HG02763 (cell line): Measurements from ENCODE around the gene ETS2.
"Not testable (repeated sequence)": the region's sequence is repeated elsewhere in the genome, so short reads cannot be mapped to it uniquely, and the experiment has no call there.

Source experiments
- ATAC-seq: cut with Tn5 transposase; IDR thresholded peaks from one replicate; pipeline ENCODE4 v1.9.1; 2021; ENCODE audit warnings: mild to moderate bottlenecking, moderate library complexity; ENCODE audit not compliant: unreplicated experiment

Gene ETS2

DNA sequence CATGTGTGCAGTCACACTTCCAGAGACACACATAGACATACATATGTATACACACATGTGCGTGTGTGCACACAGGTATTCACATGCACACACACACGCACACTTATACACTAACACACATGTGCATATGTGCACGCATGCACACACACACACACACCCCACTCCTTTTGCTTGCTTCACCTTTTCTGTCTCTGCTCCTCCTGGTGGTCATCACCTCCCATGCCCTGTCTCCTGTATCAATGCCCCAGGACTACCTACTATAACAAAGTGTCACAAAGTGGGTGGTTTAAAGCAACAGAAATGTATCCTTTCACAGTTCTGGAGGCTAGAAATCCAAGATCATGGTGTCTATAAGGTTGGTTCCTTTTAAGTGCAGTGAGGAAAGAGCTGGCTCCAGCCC, 27.4 kb downstream of the ETS2 start:
- no peak for ATAC-seq

DNA sequence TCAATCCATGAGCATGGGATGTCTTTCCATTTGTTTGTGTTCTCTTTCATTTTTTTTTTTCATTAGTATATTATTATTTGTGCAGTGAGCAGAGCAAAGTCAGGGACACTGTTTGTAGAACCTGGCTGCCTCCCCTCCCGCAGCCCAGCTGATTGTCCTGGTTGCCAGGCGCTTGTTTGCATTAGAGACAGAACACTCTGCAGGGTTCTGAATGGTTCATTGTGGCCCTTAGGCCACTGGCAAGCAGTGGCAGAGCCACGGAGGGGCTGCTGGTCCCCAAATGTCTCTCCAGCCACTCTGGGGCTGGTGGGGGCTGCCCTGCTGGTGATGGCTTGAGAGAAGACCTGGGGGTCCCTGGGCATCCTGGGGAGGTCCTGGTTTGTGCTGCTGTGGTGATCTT, 29.0 kb downstream of the ETS2 start:
- no peak for ATAC-seq

DNA sequence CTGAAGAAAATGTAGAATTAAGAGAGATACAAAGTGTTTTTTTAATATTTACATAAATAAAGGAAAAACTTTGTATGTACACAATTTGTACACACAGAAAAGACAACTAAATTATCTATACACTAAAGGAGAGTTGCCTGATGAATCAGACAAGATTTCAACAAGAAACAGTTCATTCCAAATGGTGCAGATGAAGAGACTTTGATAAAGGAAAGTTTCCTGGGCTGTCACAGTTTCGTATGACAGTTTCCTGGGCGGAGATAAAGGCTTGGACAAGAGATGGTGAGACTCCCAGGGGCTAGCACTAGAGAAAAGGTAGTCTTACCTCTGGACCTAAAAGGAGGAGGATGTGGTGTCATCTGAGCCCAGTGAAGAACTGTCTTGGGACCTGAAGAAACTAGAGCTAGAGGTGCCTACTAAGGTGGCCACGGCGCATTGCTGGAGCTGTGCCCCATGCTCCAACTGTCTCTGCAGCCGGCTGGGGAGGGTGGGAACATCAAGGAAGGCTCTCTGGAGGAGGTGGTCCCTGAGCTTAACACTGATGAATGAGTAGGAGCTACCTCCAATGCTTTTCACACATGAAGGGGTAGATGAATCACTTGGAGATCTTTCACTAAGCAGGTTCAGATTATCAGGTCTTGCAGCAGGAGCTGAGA, 32.2 kb downstream of the ETS2 start:
- ATAC-seq, result no peak

DNA sequence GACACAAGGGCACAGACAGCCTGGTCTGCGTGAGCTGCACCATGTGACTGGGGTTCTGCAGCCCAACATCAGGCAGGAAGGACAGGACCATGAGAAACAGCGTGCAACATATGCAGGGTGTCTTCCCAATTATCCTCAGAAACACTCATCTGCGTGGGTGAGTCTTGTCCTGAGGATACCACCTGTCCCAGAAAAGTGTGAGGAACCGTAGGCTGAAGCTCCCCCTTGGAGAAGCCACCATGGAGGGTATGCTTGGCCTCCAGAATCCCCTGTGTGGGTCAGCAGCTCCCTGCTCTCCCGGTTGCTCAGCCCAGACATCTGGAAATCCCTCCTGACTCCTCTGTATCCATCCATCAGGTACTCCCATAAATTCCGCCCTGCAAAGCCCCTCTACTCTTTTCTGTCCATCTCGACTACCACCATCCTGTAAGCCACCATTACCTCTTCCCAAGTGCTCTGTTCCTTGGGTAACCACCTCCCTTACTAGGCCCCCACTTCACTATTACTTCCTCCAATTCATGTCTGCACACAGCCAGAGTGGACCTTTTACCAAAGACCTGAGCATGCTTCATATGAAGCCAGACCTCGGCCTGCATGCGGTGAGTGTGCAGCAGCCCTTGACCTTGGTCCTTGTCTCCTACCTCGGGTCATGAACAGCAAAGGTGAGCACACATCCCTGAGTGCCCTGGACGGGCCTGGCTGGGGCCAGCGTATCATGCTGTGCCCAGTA, 33.0 kb downstream of the ETS2 start:
- no peak for ATAC-seq

DNA sequence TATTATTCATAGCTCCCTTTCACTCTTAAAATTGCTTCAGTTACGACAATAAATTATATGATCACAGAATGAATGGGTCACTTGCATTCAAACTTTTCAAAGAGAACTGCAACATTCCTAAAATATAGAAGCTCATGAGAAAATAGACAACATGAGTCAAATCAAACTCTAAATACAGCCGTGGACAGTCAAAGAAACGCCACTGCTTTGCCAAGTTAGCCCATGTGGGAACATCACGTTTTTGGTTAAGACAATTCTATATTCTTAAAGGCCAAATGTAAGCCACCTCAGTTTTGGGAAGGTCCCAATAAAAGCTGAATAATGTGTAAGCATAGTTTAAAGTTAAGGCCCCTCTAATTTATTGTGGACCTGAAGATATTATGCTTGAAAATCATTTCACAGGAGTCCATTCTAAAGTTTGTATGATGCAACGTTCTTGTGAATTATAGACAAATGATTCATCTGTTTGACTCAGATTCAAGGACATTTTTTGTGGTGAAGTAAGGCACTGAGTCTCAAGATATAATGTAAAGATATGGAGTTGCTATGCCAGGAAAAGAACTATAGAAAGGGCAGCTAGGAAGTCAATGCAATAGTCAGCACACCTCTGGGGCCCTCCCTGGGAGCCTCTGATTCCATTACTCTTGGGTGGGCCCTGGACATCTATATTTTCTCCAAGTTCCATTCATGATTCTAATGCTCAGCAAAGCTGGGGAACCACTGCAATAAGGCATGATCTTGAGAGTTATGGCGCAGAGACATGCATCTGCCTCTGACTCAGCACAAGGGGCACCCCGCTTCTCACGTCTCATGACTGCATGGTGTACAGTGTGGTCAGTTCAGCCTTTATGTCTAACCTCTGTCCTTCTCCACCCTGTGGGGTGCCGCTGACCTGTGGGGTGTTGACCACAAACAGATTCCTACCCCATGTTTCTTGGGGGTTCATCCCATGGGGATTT, 33.9 kb downstream of the ETS2 start:
- ATAC-seq, result no peak

DNA sequence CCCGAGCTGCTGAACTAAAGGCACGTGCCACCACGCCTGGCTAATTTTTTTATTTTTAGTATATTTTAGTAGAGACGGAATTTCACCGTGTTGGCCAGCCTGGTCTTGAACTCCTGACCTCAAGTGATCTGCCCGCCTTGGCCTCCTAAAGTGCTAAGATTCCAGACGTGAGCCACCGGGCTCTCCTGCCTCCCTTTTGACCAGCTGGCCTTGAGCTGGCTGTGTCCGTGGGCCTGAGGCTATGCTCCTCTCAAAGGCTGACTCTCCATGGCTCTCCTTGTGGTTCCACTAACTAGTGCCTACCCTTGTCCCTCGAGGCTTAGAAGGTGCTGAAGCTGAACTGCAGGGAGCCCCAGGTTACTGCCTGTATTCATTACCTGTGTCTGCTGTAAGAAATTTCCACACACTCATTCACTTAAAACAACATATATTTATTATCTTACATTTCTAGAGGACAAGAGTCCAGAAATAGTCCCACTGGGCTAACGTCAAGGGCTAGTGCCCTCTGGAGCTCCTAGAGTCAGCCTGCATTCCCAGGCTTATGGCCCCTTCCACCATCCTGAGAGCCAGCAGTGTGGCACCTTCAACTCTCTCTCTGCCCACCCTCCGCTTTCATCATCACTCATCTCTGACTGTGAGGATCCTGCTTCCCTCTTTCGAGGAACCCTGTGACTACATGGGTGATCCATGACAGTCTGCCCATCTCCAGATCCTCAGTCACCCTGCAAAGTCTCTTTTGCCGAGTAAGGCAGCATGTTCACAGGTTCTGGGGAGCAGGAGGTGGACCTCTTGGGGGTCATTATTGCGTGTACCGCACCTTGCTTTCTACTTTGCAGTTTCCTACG, 34.9 kb downstream of the ETS2 start:
- no peak for ATAC-seq

DNA sequence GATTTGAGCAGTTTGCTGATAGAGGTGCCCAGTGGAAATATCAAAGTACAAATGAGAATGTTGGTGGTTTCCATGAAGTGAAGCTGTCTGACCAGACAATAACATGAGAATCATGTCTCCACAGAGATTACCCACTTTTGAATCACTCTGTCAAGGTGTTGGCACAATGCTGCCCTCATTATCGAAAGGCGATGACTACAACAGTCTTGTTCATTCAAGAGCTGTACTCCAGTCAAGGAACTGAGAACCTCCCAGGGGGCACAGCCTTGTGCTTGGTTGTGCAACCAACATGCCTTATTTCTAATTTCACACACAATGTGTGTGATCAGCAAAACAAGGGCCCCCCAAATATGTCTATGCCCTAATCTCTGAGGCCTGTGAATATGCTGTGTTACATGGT, 35.7 kb downstream of the ETS2 start:
- ATAC-seq, result no peak

DNA sequence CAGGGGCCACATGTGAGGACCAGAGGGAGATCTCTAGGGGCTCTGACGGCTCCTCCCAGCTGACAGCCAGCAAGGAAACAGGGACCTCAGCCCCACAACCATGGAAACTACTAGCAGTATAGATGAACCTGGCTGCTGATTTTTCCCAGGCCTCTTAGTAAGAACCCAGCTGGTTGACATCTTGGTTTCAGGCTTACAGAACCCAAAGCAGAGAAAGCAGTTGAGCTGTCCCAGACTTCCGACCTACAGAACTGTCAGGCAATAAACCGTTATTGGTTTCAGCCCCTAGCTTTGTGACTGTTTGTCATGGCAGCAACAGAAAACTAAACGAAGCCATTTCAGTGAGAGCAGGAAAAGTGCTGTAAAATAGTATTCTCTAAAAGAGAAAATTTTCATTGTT, 36.4 kb downstream of the ETS2 start:
- ATAC-seq, result no peak

DNA sequence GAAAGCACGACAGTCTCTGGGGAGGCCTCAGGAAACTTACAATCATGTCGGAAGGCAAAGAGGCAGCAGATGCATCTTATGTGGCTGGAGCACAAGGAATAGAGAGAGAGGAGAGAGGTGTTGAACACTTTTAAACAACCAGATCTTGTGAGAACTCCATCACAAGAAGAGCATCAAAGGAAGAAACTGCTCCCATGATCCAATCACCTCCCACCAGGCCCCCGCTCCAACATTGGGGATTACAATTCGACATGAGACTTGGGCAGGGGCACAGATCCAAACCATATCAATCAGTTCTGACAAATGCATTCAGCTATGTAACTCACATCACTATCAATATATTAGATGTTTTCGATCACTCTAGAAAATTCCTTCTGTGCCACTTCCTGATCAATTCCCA, 37.6 kb downstream of the ETS2 start:
- ATAC-seq, result no peak

DNA sequence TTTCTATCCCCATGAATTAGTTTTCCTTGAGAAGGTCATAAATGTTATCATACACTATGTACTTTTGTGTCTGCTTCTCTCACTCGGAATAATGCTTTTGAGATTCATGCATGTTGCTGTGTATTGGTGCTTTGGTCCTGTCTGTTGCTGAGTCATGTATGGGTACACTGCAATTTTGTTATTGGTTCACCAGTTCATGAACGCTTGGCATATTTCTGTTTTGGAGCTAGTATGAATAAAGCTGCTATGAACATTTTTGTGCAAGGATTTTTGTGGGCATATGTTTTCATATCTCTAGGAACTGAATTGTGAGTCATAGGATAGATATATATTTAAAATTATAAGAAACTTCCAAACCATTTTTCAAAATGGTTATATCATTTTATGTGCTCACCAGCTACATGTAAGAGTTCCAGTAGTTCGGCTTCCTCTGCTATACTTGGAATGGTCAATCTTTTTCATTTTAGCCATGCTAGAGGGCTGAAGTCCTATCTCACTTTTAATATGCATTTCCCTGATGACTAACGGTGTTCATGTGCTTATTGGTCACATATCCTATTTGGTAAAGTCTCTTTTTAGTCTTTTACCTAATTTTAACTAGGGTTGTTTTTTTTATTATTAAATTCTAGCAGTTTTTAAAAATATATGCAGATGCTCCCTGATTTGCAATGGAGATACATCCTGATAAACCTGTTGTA, 38.2 kb downstream of the ETS2 start:
- ATAC-seq, result no peak

DNA sequence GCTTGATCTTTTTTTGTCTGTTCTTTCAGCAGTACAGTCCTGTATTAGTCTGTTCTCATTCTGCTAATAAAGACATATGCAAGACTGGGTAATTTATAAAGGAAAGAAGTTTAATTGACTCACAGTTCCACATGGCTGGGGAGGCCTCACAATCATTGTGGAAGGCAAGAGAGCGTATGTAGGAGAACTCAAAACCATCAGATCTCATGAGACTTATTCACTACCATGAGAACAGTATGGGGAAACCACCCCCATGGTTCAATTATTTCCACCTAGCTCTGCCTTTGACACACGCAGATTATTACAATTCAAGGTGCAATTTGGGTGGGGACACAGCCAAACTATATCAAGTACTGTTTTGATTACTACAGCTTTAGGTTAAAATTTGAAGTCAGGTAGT, 39.6 kb downstream of the ETS2 start:
- not testable (repeated sequence) for ATAC-seq

DNA sequence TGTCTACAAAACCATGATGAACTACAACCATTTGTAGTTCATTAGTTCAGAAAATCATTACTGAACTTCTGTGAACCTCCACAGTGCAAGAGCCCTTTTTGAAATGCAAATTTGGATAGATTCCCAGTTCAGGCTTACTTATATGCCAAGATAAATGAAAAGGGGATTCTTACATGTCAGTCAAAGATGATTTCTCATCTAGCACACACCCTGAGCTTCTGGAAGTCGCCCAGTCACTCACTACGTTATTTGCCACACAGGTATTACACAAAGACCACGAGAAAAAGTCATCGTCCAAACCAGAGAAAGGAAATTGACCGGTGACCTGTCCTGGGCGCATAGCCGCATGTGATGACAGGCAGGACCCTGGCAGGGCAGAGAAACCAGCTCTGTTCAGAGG, 41.8 kb downstream of the ETS2 start:
- no peak for ATAC-seq

DNA sequence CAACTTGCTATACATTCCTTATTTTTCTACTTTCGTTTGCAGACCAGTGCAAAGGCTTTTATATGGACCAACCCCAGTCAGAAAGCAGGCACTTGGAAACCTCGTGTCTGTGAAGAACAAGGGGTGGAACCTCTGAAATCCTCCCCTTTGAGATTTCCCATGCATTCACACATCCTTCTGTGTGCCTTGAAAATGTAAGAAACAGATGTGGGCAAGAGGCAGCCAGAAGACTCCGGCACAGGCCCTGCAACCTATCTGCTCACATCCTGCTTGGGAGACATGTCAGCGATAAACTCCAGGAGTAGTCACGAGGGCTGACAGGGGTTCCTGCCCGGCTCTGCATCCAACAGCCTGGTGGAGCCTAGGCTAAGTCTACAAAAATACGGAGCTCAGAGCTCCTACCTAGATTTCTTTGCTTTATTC, 42.5 kb downstream of the ETS2 start:
- no peak for ATAC-seq

DNA sequence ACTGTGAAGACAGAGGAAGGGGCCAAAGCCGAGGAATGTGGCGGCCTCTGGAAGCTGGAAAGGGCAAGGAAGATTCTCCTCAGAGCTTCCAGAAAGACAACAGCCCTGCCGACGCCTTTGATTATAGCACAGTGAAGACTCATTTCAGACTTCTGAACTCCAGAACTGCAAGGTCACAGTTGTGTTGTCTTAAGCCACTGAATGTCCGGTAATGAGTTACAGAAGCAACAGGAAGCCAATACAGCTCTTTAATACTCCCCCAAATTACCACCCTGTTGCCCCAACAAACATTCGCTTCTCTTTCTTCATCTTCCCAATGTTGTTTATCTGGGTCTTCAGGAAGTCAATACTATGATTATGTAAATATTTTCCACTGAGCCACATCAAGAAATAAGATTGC, 44.0 kb downstream of the ETS2 start:
- ATAC-seq, result no peak

DNA sequence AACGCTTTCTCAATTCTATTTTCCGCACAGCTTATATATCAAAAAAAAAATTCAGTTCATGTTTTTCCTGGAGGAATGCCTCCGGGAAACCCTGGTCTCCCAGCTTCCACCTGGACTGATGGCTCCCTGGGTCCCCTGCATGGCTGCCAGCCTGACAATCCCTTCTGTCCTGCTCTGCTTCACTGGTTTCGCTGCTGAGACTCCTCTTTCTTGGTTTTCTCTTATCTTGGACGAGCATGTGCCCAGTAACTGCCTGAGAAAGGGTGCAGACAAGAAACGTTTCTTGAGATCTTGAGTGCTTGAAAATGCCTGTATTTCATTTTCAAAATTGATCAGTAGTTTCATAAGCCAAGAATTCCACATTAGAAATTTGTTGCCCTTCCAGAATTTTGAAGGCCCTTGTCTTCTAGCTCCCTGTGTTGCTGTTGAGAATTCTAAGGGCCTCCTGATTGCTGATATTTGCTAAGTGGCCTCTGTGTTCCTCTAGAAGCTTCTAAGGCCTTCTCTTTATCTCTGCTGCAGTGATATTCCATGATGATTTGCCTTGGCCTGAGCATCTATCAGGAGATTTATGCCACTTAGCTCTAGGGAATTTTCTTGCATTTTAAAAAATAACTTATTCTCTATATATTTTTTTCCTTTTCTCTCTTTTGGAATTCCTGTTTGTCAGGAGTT, 44.7 kb downstream of the ETS2 start:
- ATAC-seq, result no peak

DNA sequence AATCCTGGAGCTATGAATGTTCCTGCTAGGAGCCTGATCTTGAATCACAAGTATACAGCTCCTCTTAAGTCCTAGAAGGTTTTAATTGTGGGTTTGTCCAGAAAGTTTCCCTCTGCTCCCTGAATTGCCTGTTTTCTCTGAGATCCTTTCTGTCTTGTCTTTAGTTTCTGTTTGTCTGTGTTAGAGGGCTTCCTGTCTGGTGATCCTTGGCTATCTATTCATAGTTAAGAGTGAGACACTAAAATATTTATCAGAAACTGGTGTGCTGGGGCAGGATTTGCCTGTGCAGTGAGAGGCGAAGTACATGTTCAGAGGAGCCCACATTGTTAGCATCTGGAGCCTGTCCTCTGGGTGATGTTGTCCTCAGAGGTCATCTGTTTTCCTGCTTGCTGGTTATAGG, 45.4 kb downstream of the ETS2 start:
- ATAC-seq, result no peak

DNA sequence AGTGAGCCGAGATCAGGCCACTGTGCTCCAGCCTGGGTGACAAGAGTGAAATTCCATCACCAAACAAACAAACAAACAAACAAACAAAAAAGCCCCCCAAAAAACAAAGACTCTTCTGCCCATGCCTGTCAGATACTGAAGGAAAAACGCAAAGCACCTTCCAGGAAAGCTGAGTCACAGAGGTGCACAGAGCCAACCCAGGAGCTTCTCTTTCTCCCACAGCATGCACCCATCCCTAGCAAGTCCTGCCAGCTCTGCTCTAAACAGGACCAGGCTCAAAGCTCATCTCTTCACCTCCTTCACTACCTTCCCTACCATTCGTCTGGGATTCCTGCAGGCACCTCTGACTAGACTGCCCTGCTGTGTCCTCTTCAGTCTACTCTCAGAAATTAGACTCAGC, 46.5 kb downstream of the ETS2 start:
- ATAC-seq, result no peak

DNA sequence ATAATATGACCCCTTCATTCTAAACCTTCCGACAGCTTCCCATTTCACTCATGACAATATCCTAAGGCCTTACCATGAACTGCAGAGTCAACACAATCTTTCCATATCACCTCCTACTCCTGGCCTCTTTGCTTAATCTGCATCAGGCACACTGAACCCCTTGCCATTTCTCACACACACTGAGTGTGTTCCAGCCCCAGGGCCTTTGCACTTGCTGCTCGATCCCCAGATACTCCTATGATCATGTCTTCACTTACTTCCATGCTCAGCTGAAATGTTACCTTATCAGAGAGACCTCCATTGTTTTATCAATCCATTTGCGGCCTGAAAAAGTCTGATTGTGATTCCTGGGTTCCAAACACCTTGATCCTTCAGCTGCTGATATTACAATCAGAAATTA, 47.0 kb downstream of the ETS2 start:
- ATAC-seq, result no peak

DNA sequence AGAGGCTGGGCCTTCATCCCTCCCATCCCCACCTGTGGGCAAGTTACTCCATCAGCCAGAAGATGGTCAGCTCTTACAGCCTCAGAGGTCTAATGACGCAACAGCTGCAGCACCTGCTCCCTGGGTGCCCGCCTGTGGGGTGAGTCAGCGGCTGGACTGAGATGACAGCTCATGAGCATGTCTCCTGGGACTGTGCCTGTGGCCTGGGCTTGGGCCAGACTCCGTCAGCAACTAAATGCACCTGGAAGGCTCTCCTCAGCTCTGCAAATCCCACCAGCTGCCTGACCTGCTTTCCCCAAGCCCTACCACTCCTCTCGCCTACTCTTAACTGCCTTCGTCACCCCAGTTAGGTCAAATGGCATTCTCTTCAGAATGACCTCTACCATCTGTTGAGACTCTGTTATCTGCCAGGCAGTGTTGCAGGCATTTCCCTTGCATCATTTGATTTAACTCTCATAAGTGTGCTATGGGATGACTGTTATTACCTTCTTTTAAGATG, 47.7 kb downstream of the ETS2 start:
- peak; percentile 73 for ATAC-seq
